ENCODE measurements around the gene ZNF583. TPM values are rescaled to one million over a fixed set of nuclear protein-coding genes. Genes with fewer than 3 reads are reported as not detected.

ZNF583 gene
- total RNA-seq (5.0 TPM), polyA plus RNA-seq (3.1 TPM)
- long read RNA-seq, donor 1 = 0 reads
- long read RNA-seq, donor 2, full-length matches to known transcripts = 1 of 1 reads
- long read RNA-seq, donor 2, partial matches to known transcripts = 0 of 1 reads
- long read RNA-seq, donor 2, other reads (novel, unspliced or antisense) = 0 of 1 reads
- long read RNA-seq, donor 3, full-length matches to known transcripts = 5 of 5 reads
- long read RNA-seq, donor 3, partial matches to known transcripts = 0 of 5 reads
- long read RNA-seq, donor 3, other reads (novel, unspliced or antisense) = 0 of 5 reads
- long read RNA-seq, donor 4 = 0 reads
- long read RNA-seq, donor 5, full-length matches to known transcripts = 3 of 3 reads
- long read RNA-seq, donor 5, partial matches to known transcripts = 0 of 3 reads
- long read RNA-seq, donor 5, other reads (novel, unspliced or antisense) = 0 of 3 reads
- long read RNA-seq, donor 6 = 0 reads
- long read RNA-seq, donor 7, full-length matches to known transcripts = 1 of 1 reads
- long read RNA-seq, donor 7, partial matches to known transcripts = 0 of 1 reads
- long read RNA-seq, donor 7, other reads (novel, unspliced or antisense) = 0 of 1 reads
- long read RNA-seq, donor 8 = 0 reads
- long read RNA-seq, donor 9, full-length matches to known transcripts = 2 of 2 reads
- long read RNA-seq, donor 9, partial matches to known transcripts = 0 of 2 reads
- long read RNA-seq, donor 9, other reads (novel, unspliced or antisense) = 0 of 2 reads
- long read RNA-seq, donor 10, full-length matches to known transcripts = 2 of 2 reads
- long read RNA-seq, donor 10, partial matches to known transcripts = 0 of 2 reads
- long read RNA-seq, donor 10, other reads (novel, unspliced or antisense) = 0 of 2 reads

- peaks cover 5 to 15% of the 10 kb centered on the region in 2 donors for H3K9me3 ChIP-seq (ENCODE audit: control insufficient read depth in 2 of 2, insufficient read depth in 1 of 2, low read length in 1 of 2)
- under 1% methylated on average over 70 of the region's 70 CpGs for WGBS
- H3K36me3 ChIP-seq (ENCODE audit: control insufficient read depth in 2 of 2, insufficient read depth in 2 of 2, low read length in 1 of 2) = peaks cover 3 to 6% of the 10 kb centered on the region in 2 donors
Measured at GRCh38 chr19:56403764-56404704, at the start of gene ZNF583. Gene ZNF583, plus strand, starts transcription at chr19:56404332. Its CDS starts 2,783 bp downstream, at chr19:56407115.

GRCh38 chr19:56355517-56355916 is 48.6 kb upstream of the ZNF583 start:
- H3K27ac ChIP-seq (ENCODE audit: low read depth in 1 of 2, low read length in 1 of 2) = no peak overlapping the region
- no peaks in the 10 kb centered on the region for H3K9me3 ChIP-seq (ENCODE audit: control insufficient read depth in 2 of 2, insufficient read depth in 1 of 2, low read length in 1 of 2)
- WGBS = 100% methylated on average over 1 of the region's 1 CpG
- no peaks in the 10 kb centered on the region for H3K27me3 ChIP-seq (ENCODE audit: control insufficient read depth in 2 of 2, insufficient read depth in 1 of 2, low read length in 1 of 2)
- no peaks in the 10 kb centered on the region for H3K4me1 ChIP-seq (ENCODE audit: control insufficient read depth in 2 of 2, insufficient read depth in 2 of 2, low read length in 2 of 2)
- H3K36me3 ChIP-seq (ENCODE audit: control insufficient read depth in 2 of 2, insufficient read depth in 2 of 2, low read length in 1 of 2) = no peaks in the 10 kb centered on the region
- no peak for DNase-seq (ENCODE audit: low read depth in 6 of 9, low spot score in 9 of 9)
- no peak overlapping the region for H3K4me3 ChIP-seq (ENCODE audit: low read length in 2 of 2)

More at GRCh38 chr19:56403764-56404704, at the start of gene ZNF583:
- peaks cover 5 to 14% of the 10 kb centered on the region in 2 donors for H3K4me1 ChIP-seq (ENCODE audit: control insufficient read depth in 2 of 2, insufficient read depth in 2 of 2, low read length in 2 of 2)
- H3K27ac ChIP-seq (ENCODE audit: low read depth in 1 of 2, low read length in 1 of 2) = peak within 1 kb of the TSS; percentile 87 to 95
- peak within 1 kb of the TSS; percentile 75 to 83 for H3K4me3 ChIP-seq (ENCODE audit: low read length in 2 of 2)
- no peaks in the 10 kb centered on the region for H3K27me3 ChIP-seq (ENCODE audit: control insufficient read depth in 2 of 2, insufficient read depth in 1 of 2, low read length in 1 of 2)
- DNase-seq (ENCODE audit: low read depth in 6 of 9, low spot score in 9 of 9) = peak; percentile 69 to 95 (median 89)

- Histone ChIP-seq H3K4me1 (ENCODE audit: control insufficient read depth in 2 of 2, insufficient read depth in 2 of 2, low read length in 2 of 2) (no peaks in the 10 kb centered on the region), H3K27ac (ENCODE audit: low read depth in 1 of 2, low read length in 1 of 2) (no peak overlapping the region), H3K36me3 (ENCODE audit: control insufficient read depth in 2 of 2, insufficient read depth in 2 of 2, low read length in 1 of 2) (no peaks in the 10 kb centered on the region), H3K27me3 (ENCODE audit: control insufficient read depth in 2 of 2, insufficient read depth in 1 of 2, low read length in 1 of 2) (no peaks in the 10 kb centered on the region), H3K4me3 (ENCODE audit: low read length in 2 of 2) (no peak overlapping the region), H3K9me3 (ENCODE audit: control insufficient read depth in 2 of 2, insufficient read depth in 1 of 2, low read length in 1 of 2) (no peaks in the 10 kb centered on the region)
- 92% methylated on average over 2 of the region's 2 CpGs for WGBS
- DNase-seq (ENCODE audit: low read depth in 6 of 9, low spot score in 9 of 9) = no peak
Measured at GRCh38 chr19:56356944-56357343, 47.2 kb upstream of the ZNF583 start.

DNA sequence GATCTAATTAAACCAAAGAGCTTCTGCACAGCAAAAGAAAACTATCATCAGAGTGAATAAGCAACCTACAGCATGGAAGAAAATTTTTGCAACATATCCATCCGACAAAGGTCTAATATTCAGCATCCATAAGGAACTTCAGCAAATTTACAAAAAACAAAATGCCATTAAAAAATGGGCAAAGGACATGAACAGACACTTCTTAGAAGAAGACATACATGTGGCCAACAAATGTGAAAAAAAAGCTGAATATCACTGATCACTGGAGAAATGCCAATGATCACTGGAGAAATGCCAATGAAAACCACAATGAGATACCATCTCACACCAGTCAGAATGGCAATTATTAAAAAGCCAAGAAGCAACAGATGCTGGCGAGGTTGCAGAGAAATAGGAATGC is 43.3 kb upstream of the ZNF583 start:
- Histone ChIP-seq H3K36me3 (ENCODE audit: control insufficient read depth in 2 of 2, insufficient read depth in 2 of 2, low read length in 1 of 2) (no peaks in the 10 kb centered on the region), H3K9me3 (ENCODE audit: control insufficient read depth in 2 of 2, insufficient read depth in 1 of 2, low read length in 1 of 2) (no peaks in the 10 kb centered on the region), H3K4me1 (ENCODE audit: control insufficient read depth in 2 of 2, insufficient read depth in 2 of 2, low read length in 2 of 2) (no peaks in the 10 kb centered on the region), H3K27ac (ENCODE audit: low read depth in 1 of 2, low read length in 1 of 2) (no peak overlapping the region), H3K27me3 (ENCODE audit: control insufficient read depth in 2 of 2, insufficient read depth in 1 of 2, low read length in 1 of 2) (no peaks in the 10 kb centered on the region), H3K4me3 (ENCODE audit: low read length in 2 of 2) (no peak overlapping the region)
- WGBS = 93% methylated on average over 2 of the region's 2 CpGs
- no peak for DNase-seq (ENCODE audit: low read depth in 6 of 9, low spot score in 9 of 9)

GRCh38 chr19:56367829-56368711 is 36.1 kb upstream of the ZNF583 start:
- Histone ChIP-seq H3K27ac (ENCODE audit: low read depth in 1 of 2, low read length in 1 of 2) (peak overlapping the region; percentile 64 to 82), H3K4me3 (ENCODE audit: low read length in 2 of 2) (peak overlapping the region; percentile 65 to 71), H3K36me3 (ENCODE audit: control insufficient read depth in 2 of 2, insufficient read depth in 2 of 2, low read length in 1 of 2) (peaks cover 0 to 10% of the 10 kb centered on the region in 2 donors), H3K9me3 (ENCODE audit: control insufficient read depth in 2 of 2, insufficient read depth in 1 of 2, low read length in 1 of 2) (peaks cover 1 to 2% of the 10 kb centered on the region in 2 donors), H3K27me3 (ENCODE audit: control insufficient read depth in 2 of 2, insufficient read depth in 1 of 2, low read length in 1 of 2) (no peaks in the 10 kb centered on the region), H3K4me1 (ENCODE audit: control insufficient read depth in 2 of 2, insufficient read depth in 2 of 2, low read length in 2 of 2) (peaks cover 5 to 10% of the 10 kb centered on the region in 2 donors)
- DNase-seq (ENCODE audit: low read depth in 6 of 9, low spot score in 9 of 9) = peak; percentile 77 to 92 (median 85)
- 9% methylated on average over 65 of the region's 65 CpGs for WGBS

- Histone ChIP-seq H3K4me3 (ENCODE audit: low read length in 2 of 2) (no peak overlapping the region), H3K27me3 (ENCODE audit: control insufficient read depth in 2 of 2, insufficient read depth in 1 of 2, low read length in 1 of 2) (no peaks in the 10 kb centered on the region), H3K27ac (ENCODE audit: low read depth in 1 of 2, low read length in 1 of 2) (no peak overlapping the region), H3K9me3 (ENCODE audit: control insufficient read depth in 2 of 2, insufficient read depth in 1 of 2, low read length in 1 of 2) (peaks cover 1 to 2% of the 10 kb centered on the region in 2 donors), H3K4me1 (ENCODE audit: control insufficient read depth in 2 of 2, insufficient read depth in 2 of 2, low read length in 2 of 2) (peaks cover 5 to 10% of the 10 kb centered on the region in 2 donors), H3K36me3 (ENCODE audit: control insufficient read depth in 2 of 2, insufficient read depth in 2 of 2, low read length in 1 of 2) (peaks cover 12 to 29% of the 10 kb centered on the region in 2 donors)
- no peak for DNase-seq (ENCODE audit: low read depth in 6 of 9, low spot score in 9 of 9)
- WGBS = over 99% methylated on average over 3 of the region's 3 CpGs
Measured at GRCh38 chr19:56369886-56370676, 34.1 kb upstream of the ZNF583 start.

DNA sequence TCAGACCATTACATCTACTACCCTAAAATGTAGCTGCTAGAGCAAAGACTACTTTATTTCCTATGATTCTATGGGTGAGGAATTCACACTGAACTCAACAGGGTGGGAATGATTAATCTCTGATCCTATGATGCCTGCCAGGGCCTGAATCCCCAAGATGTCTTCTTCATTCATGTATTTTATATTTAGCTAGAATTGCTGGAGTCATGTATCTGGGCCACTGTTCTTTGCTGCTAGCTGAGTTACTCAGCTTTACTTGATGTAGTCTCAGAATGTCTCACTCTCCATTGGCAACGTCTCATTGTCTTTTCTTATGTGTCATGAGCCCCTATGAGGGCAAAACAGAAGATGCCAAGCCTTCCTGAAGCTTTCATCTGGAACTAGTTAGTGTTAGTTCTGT is 31.9 kb upstream of the ZNF583 start:
- peaks cover 1 to 2% of the 10 kb centered on the region in 2 donors for H3K9me3 ChIP-seq (ENCODE audit: control insufficient read depth in 2 of 2, insufficient read depth in 1 of 2, low read length in 1 of 2)
- H3K36me3 ChIP-seq (ENCODE audit: control insufficient read depth in 2 of 2, insufficient read depth in 2 of 2, low read length in 1 of 2) = peaks cover 21 to 46% of the 10 kb centered on the region in 2 donors
- WGBS = 95% methylated on average over 1 of the region's 1 CpG
- H3K4me1 ChIP-seq (ENCODE audit: control insufficient read depth in 2 of 2, insufficient read depth in 2 of 2, low read length in 2 of 2) = peaks cover 5 to 10% of the 10 kb centered on the region in 2 donors
- H3K4me3 ChIP-seq (ENCODE audit: low read length in 2 of 2) = no peak overlapping the region
- H3K27me3 ChIP-seq (ENCODE audit: control insufficient read depth in 2 of 2, insufficient read depth in 1 of 2, low read length in 1 of 2) = no peaks in the 10 kb centered on the region
- no peak overlapping the region for H3K27ac ChIP-seq (ENCODE audit: low read depth in 1 of 2, low read length in 1 of 2)
- DNase-seq (ENCODE audit: low read depth in 6 of 9, low spot score in 9 of 9) = no peak

All from thymus (tissue), 14 donors.